Sigmoid colon (tissue), 7 donors: ENCODE data around the gene TMEM115. TPM values are rescaled to one million over a fixed set of nuclear protein-coding genes. Genes with fewer than 3 reads are reported as not detected.
A peak's percentile ranks its signal among the peaks of the same experiment; 100 is the strongest.

Experiments used
- DNase-seq: peaks from one replicate; pipeline ENCODE4 v3.0.0-alpha.2; 2019
- H3K27ac ChIP-seq, 4 donors: fragments of 200-600 bp; sonication (generic); one replicate each; pipeline ENCODE4 v1.5.1; 2016 to 2019; ENCODE audit warnings: mild to moderate bottlenecking in 1 of 4
- H3K27me3 ChIP-seq, 3 donors: fragments of 200-600 bp; sonication (generic); one replicate each; pipeline ENCODE4 v1.5.1; 2019; ENCODE audit warnings: mild to moderate bottlenecking in 1 of 3
- H3K36me3 ChIP-seq, 4 donors: fragments of 200-600 bp; sonication (generic); one replicate each; pipeline ENCODE4 v1.5.1; 2016 to 2019
- H3K4me1 ChIP-seq, 4 donors: fragments of 200-600 bp; sonication (generic); one replicate each; pipeline ENCODE4 v1.5.1; 2017 to 2019
- H3K4me3 ChIP-seq, 4 donors: fragments of 200-600 bp; sonication (generic); one replicate each; pipeline ENCODE4 v1.5.1; 2017 to 2019; ENCODE audit warnings: mild to moderate bottlenecking in 2 of 4, moderate library complexity in 1 of 4
- H3K9me3 ChIP-seq, 4 donors: fragments of 200-600 bp in 3 of 4; sonication (generic) in 3 of 4; one replicate each; pipeline versions ENCODE4 v1.5.1 to v1.6.1; 2013 to 2019
- CTCF ChIP-seq, 4 experiments: fragments of 450-650 bp in 3 of 4; fragments of 200-600 bp in 1 of 4; IDR thresholded peaks; one replicate each; pipeline ENCODE4 v1.5.1; 2016 to 2019; ENCODE audit warnings: antibody characterized with exemption in 4 of 4, mild to moderate bottlenecking in 3 of 4, moderate library complexity in 2 of 4
- EP300 ChIP-seq, 4 donors: sonication (generic); formaldehyde crosslinking; IDR thresholded peaks; one replicate each; pipeline ENCODE4 v1.6.1; 2017; ENCODE audit warnings: antibody characterized with exemption in 4 of 4
- POLR2A ChIP-seq, 2 donors: fragments of 450-650 bp; IDR thresholded peaks; one replicate each; pipeline ENCODE4 v1.6.1; 2016; ENCODE audit warnings: antibody characterized with exemption in 2 of 2, mild to moderate bottlenecking in 2 of 2, moderate library complexity in 2 of 2
- POLR2AphosphoS5 ChIP-seq, 4 donors: sonication (generic); formaldehyde crosslinking; IDR thresholded peaks; one replicate each; pipeline ENCODE4 v1.6.1; 2017; ENCODE audit warnings: antibody characterized with exemption in 4 of 4
- WGBS, 2 donors: extraction: QIAGEN DNeasy Blood & Tissue Kit; methylation state at CpG; one replicate each; pipeline ENCODE4 v1.1.7; 2013; 5-methylcytosine and 5-hydroxymethylcytosine counted together
- intact Hi-C: fragments of 100-400 bp; cut with DNase I; formaldehyde crosslinking; loops from one replicate; pipeline ENCODE4 v1.15.1; 2023
- polyA plus RNA-seq, 3 donors: library from polyadenylated mRNA; stranded (reverse); fragments of 200-250 nt; gene quantifications; one replicate each; pipeline ENCODE4 v1.2.3, GENCODE V29; 2013
- total RNA-seq, 4 donors: library from RNA; depleted of rRNA; stranded (reverse); fragments of >200 nt; gene quantifications; one replicate each; pipeline ENCODE4 v1.1.0, GENCODE V29; 2016
- donor health status: healthy with polysubstance abuse.
- donor health status: Bipolar disorder and iron deficiency.
- donor health status: healthy.

Gene TMEM115
- total RNA-seq (10 to 100 TPM; 40.5 to 45.7 (median 44.3) TPM), polyA plus RNA-seq (10 to 100 TPM in 2 of 3 donors, 1 to 10 TPM in 1; 9.5 to 37.4 (median 11.4) TPM)

GRCh38 chr3:50358911-50359759 is at the start of gene TMEM115:
TSS of gene TMEM115 (minus strand) at chr3:50359521. CDS start at chr3:50359063, 458 bp downstream.
- intact Hi-C loops: loop anchor here (10.0 kb wide), 1 partner anchor 1036 kb away; the partner anchor contains the start of gene RBM15B
- H3K4me1 ChIP-seq: peaks cover 0 to 50% (median 34%) of the 10 kb centered on the region in 4 donors
- H3K9me3 ChIP-seq: no peaks in the 10 kb centered on the region
- H3K27ac ChIP-seq: peak within 1 kb of the TSS; percentile 82 to 93 (median 91)
- peak within 1 kb of the TSS; percentile 69 to 84 (median 78) for H3K4me3 ChIP-seq
- TF ChIP-seq POLR2AphosphoS5 (IDR thresholded peaks at IDR 0.05): peak; percentile 81 to 91 (median 85)
- TF ChIP-seq POLR2A (IDR thresholded peaks at IDR 0.05): peak in 1 of 2 donors; percentile 59
- no peak for TF ChIP-seq EP300 (IDR thresholded peaks at IDR 0.05)
- TF ChIP-seq CTCF (IDR thresholded peaks at IDR 0.05): no peak
- WGBS, 2 donors: 1% methylated on average over 64 of the region's 64 CpGs
- peak; percentile 99 for DNase-seq
- H3K36me3 ChIP-seq: peaks cover 11 to 33% (median 14%) of the 10 kb centered on the region in 4 donors
- H3K27me3 ChIP-seq: no peaks in the 10 kb centered on the region

GRCh38 chr3:50408443-50408944 is 49.2 kb upstream of the TMEM115 start:
- TF ChIP-seq POLR2AphosphoS5 (IDR thresholded peaks at IDR 0.05) (no peak), EP300 (IDR thresholded peaks at IDR 0.05) (no peak), POLR2A (IDR thresholded peaks at IDR 0.05) (no peak), CTCF (IDR thresholded peaks at IDR 0.05) (no peak)
- no peaks in the 10 kb centered on the region for H3K9me3 ChIP-seq
- 72 to 78% methylated on average over 15 of the region's 15 CpGs for WGBS, 2 donors
- H3K27ac ChIP-seq: no peak overlapping the region
- no peaks in the 10 kb centered on the region for H3K4me1 ChIP-seq
- no peaks in the 10 kb centered on the region for H3K36me3 ChIP-seq
- no peak overlapping the region for H3K4me3 ChIP-seq
- no peaks in the 10 kb centered on the region for H3K27me3 ChIP-seq
- intact Hi-C loops: no loop called here
- no peak for DNase-seq

- intact Hi-C loops: no loop called here
- WGBS, 2 donors: 57 to 67% methylated on average over 1 of the region's 1 CpG
- Histone ChIP-seq H3K4me3 (no peak overlapping the region), H3K27ac (no peak overlapping the region), H3K27me3 (no peaks in the 10 kb centered on the region), H3K9me3 (no peaks in the 10 kb centered on the region), H3K36me3 (no peaks in the 10 kb centered on the region), H3K4me1 (no peaks in the 10 kb centered on the region)
- TF ChIP-seq CTCF (IDR thresholded peaks at IDR 0.05) (no peak), EP300 (IDR thresholded peaks at IDR 0.05) (no peak), POLR2AphosphoS5 (IDR thresholded peaks at IDR 0.05) (no peak), POLR2A (IDR thresholded peaks at IDR 0.05) (no peak)
- DNase-seq: no peak
Measured at GRCh38 chr3:50406487-50406886, 47.2 kb upstream of the TMEM115 start.

- no peak for DNase-seq
- no peak overlapping the region for H3K27ac ChIP-seq
- WGBS, 2 donors: 17 to 23% methylated on average over 8 of the region's 8 CpGs
- no peaks in the 10 kb centered on the region for H3K36me3 ChIP-seq
- no peaks in the 10 kb centered on the region for H3K9me3 ChIP-seq
- no peaks in the 10 kb centered on the region for H3K4me1 ChIP-seq
- no peaks in the 10 kb centered on the region for H3K27me3 ChIP-seq
- no peak for TF ChIP-seq EP300 (IDR thresholded peaks at IDR 0.05)
- no peak for TF ChIP-seq POLR2A (IDR thresholded peaks at IDR 0.05)
- TF ChIP-seq POLR2AphosphoS5 (IDR thresholded peaks at IDR 0.05): no peak
- TF ChIP-seq CTCF (IDR thresholded peaks at IDR 0.05): no peak
- intact Hi-C loops: no loop called here
- H3K4me3 ChIP-seq: no peak overlapping the region
Measured at GRCh38 chr3:50405249-50405648, 45.9 kb upstream of the TMEM115 start.
